ENCODE results near the gene CYS1.
A peak's percentile ranks its signal among the peaks of the same experiment; 100 is the strongest.
"Not testable (repeated sequence)": the region's sequence is repeated elsewhere in the genome, so short reads cannot be mapped to it uniquely, and the experiment has no call there.

The CYS1 gene

DNA sequence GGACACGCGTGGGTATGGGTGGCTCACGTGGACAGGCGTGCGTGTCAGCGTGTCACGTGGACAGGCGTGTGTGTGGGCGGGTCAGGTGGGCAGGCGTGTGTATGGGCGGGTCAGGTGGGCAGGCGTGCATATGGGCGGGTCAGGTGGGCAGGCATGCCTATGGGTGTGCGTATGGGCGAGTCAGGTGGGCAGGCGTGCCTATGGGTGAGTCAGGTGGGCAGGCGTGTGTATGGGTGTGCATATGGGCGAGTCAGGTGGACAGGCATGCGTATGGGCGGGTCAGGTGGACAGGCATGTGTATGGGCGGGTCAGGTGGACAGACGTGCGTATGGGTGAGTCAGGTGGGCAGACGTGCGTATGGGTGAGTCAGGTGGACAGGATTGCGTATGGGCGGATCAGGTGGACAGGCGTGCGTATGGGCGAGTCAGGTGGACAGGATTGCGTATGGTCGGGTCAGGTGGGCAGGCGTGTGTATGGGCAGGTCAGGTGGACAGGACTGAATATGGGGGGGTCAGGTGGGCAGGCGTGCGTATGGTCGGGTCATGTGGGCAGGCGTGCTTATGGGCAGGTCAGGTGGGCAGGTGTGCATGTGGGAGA lies 67.7 kb downstream of the CYS1 start:
- peak; percentile 21 for DNase-seq (ENCODE audit: low spot score)

DNA sequence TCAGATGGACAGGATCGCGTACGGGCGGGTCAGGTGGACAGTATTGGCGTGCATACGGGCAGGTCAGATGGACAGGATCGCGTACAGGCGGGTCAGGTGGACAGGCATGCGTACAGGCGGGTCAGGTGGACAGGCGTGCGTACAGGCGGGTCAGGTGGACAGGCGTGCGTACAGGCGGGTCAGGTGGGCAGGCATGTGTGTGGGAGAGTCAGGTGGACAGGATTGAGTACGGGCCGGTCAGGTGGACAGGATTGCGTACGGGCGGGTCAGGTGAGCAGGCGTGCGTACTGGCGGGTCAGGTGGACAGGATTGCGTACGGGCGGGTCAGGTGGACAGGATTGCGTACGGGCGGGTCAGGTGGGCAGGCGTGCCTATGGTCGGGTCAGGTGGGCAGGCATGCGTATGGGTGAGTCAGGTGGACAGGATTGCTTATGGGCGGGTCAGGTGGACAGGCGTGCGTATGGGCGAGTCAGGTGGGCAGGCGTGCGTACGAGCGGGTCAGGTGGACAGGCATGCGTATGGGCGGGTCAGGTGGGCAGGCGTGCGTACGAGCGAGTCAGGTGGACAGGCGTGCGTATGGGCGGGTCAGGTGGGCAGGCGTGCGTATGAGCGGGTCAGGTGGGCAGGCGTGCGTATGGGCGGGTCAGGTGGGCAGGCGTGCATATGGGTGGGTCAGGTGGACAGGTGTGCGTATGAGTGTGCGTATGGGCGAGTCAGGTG lies 68.4 kb downstream of the CYS1 start:
- peak; percentile 30 for DNase-seq (ENCODE audit: low spot score)

DNA sequence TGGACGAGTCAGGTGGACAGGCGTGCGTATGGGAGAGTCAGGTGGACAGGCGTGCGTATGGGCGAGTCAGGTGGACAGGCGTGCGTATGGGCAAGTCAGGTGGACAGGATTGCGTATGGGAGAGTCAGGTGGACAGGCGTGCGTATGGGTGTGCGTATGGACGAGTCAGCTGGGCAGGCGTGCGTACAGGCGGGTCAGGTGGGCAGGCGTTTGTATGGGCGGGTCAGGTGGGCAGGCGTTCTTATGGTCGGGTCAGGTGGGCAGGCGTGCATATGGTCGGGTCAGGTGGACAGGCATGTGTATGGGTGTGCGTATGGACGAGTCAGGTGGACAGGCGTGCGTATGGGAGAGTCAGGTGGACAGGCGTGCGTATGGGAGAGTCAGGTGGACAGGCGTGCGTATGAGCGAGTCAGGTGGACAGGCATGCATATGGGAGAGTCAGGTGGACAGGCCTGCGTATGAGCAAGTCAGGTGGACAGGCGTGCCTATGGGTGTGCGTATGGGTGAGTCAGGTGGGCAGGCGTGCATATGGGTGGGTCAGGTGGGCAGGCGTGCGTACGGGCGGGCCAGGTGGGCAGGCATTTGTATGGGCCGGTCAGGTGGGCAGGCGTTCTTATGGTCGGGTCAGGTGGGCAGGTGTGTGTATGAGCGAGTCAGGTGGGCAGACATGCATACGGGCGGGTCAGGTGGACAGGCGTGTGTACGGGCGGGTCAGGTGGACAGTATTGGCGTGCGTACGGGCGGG lies 69.2 kb downstream of the CYS1 start:
- DNase-seq (ENCODE audit: low spot score): not testable (repeated sequence)

DNA sequence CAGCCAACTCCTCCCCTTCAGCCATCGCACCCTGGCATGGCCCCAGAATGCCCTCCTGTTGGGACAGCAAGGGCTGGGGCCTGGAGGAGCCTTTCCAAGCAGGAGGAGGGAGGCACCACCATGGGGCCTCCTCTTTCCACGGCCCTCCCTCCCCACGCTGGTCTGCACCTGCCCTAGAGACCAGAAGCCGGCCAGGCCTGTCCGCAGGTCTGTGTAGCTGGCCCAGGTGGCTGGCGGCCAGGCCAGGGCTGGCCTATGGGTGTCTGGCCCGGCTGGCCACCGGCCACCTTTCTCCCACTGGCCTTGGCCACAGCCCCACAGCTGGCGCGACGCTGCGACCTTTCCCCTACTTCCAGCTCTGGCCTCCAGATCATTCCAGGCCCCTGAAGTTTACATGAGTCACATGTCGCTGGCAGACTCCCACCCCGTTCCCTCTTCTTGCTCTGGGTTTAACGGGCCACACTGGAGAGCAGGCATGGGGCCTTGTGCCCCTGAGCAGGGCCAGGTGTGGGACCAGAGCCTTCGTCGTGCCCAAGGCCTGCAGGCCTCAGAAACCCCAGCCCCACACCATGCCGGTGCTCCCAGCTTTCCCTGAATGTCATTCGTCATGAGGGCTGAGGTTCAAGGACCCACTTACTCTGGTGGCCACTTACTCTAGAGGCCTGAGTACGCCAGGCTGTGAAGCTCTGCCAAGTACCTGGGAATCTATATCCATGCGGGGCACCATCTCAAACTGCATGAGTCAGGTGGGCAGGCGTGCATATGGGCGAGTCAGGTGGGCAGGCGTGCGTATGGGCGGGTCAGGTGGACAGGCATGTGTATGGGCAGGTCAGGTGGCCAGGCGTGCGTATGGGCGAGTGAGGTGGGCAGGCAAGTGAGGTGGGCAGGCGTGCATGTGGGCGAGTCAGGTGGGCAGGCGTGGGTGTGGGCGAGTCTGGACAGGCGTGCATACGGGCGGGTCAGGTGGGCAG lies 70.1 kb downstream of the CYS1 start:
- DNase-seq (ENCODE audit: low spot score): no peak

DNA sequence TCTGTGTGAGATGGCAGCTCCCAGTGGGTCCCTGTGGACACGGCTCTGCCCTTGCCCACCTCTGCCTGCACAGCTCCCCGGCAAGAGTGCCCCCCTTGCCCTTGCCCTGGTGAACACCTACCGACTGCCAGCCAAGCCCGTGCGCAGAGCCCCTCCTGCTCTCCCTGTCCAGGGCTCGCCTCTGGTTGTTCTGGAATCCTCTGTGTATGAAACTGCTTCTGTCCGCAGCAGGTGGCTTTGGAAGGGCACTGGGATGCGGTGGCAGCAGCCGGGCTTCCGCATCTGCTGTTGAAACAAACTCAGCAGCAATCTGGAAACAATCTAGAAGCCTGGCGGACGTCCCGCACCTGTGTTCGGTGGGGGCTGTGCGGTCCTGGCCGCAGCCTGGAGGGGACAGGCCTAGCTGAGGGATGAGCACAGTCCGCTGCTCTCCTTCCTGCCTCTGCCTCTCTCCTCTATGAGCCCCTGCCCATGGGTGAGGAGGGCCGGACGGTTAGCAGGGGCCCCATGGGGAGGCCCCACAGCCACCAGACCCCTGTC lies 70.9 kb downstream of the CYS1 start:
- DNase-seq (ENCODE audit: low spot score): no peak

DNA sequence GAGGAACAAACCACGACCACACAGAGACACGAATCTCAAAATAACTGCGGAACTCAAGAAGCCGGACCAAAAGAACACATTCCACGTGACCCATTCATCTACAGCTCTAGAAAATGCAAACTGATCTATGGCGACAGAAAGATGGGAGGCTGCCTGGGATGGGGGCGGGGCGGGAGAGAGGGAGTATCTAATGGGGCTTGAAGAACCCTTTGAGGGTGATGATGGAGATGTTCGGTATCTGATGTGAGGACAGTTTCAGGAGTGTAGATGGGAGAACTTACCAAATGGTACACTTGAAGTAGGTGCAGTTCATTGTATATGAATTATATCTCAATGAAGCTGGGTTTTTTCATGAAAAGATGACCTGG lies 71.4 kb downstream of the CYS1 start:
- no peak for DNase-seq (ENCODE audit: low spot score)

DNA sequence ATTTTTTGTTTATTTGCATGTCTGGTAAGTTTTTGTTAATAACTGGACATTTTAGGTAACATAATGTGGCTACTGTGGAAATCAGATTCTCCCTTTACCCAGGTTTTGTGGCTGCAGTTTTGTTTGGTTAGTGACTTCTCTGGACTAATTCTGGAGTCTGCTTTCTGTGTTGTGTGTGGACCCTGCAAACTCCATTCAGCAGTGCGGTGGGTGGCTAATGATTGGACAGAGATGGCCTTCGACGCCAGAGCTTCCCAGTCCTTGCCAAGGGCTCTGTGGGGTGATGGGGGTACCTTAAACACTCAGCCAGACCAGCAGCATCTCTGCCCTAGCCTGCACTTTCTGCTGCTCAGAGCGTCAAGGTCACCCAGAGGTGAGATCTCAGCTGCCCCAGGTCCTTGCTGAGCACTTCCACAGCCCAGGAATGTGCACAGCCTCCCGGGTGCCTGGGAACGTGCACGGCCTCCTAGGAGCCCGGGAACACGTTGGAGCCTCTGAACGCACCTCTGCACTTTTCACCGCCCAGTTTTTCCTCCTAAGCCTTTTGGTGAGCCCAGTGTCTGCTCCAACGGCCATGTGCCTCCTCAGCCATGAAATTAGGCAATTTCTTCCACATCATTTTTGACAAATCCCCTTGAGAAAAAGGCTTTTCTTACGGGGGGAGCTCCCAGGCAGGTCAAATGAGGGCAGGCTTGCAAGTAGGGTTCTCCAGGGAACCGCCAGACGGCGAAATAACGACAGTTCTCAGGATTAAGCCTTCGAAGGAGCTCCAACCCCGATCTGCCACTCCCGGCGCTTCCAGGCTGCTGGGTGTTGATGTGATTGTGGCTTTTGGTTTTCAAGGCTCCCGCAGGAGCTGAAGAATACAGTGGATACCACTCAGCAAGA lies 72.0 kb downstream of the CYS1 start:
- no peak for DNase-seq (ENCODE audit: low spot score)

DNA sequence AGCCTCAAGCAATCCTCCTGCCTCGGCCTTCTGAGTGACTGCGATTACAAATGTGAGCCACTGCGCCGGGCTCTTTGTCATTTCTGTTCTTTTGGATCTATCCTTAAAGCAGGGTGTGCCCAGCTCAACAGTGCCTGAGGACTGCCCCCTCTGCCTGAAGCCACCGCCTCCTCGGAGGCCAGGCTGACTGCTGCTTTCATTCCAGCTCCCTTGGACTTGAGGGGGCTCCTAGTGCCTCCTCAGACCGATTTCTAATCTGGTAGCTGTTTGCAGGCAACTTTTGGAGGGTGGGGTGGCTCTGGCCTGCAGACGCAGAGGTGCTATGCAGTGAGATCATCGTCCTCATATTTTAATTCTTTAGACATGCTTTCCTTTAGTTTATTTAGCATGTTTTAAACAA lies 72.8 kb downstream of the CYS1 start:
- DNase-seq (ENCODE audit: low spot score): no peak
